BLaER1 treated with 17β-estradiol and CSF1 and Interleukin-3, amounts not matched to agents 10 nM and 100 nM (cell line): ENCODE data around the gene CSNK1E.

Experiments
- H3K27ac ChIP-seq, 11 experiments: shearing (Covaris generic); formaldehyde crosslinking; 2 replicates each; pipeline ENCODE4 v1.8.1; 2022
- H3K27me3 ChIP-seq, 11 experiments: shearing (Covaris generic); formaldehyde crosslinking; 2 replicates each; pipeline ENCODE4 v1.8.1; 2022
- H3K36me3 ChIP-seq, 11 experiments: shearing (Covaris generic); formaldehyde crosslinking; 2 replicates each; pipeline ENCODE4 v1.8.1; 2022
- H3K4me1 ChIP-seq, 10 experiments: shearing (Covaris generic); formaldehyde crosslinking; 2 replicates each; pipeline ENCODE4 v1.8.1; 2022
- H3K4me2 ChIP-seq, 11 experiments: shearing (Covaris generic); formaldehyde crosslinking; 2 replicates each; pipeline ENCODE4 v1.8.1; 2022
- H3K4me3 ChIP-seq, 10 experiments: shearing (Covaris generic); formaldehyde crosslinking; 2 replicates each; pipeline ENCODE4 v1.8.1; 2022
- H3K9ac ChIP-seq, 11 experiments: shearing (Covaris generic); formaldehyde crosslinking; 2 replicates each; pipeline ENCODE4 v1.8.1; 2022
- H3K9me3 ChIP-seq, 11 experiments: shearing (Covaris generic); formaldehyde crosslinking; replicated peaks in 1 of 11; 2 replicates each; pipeline ENCODE4 v1.8.1; 2022
- H4K20me1 ChIP-seq, 11 experiments: shearing (Covaris generic); formaldehyde crosslinking; 2 replicates each; pipeline ENCODE4 v1.8.1; 2022
- Cebpa-rat ChIP-seq, 11 experiments: shearing (Covaris generic); IDR thresholded peaks; 2 replicates each; pipeline ENCODE4 v1.8.1; 2022

The CSNK1E gene

GRCh38 chr22:38305471-38306448 is 11.5 kb downstream of the CSNK1E start:
- Histone ChIP-seq H3K36me3 (peaks cover 75 to 92% (median 79%) of the 10 kb centered on the region in 11 experiments), H3K4me2 (peak overlapping the region; percentile 69 to 100 (median 98)), H3K4me3 (peak overlapping the region in 2 of 10 experiments; percentile 16 to 26; a peak in 2 of 20 replicates), H3K4me1 (peaks cover 70 to 85% (median 73%) of the 10 kb centered on the region in 10 experiments), H3K9me3 (no peaks in the 10 kb centered on the region), H3K27ac (peak overlapping the region in 9 of 11 experiments; percentile 50 to 93 (median 63); a peak in 18 of 22 replicates), H3K27me3 (no peaks in the 10 kb centered on the region), H3K9ac (peak overlapping the region in 9 of 11 experiments; percentile 16 to 62 (median 48); a peak in 16 of 22 replicates), H4K20me1 (peaks cover 100% of the 10 kb centered on the region in 11 experiments)
- TF ChIP-seq Cebpa-rat (IDR thresholded peaks at IDR 0.05) = no peak

GRCh38 chr22:38304526-38304925 is 12.7 kb downstream of the CSNK1E start:
- Histone ChIP-seq H3K4me2 (peak overlapping the region; percentile 69 to 100 (median 98); a peak in 21 of 22 replicates), H3K4me3 (no peak overlapping the region), H3K4me1 (peaks cover 58 to 73% (median 61%) of the 10 kb centered on the region in 10 experiments), H3K27me3 (no peaks in the 10 kb centered on the region), H3K9ac (peak overlapping the region in 6 of 11 experiments; percentile 2 to 58 (median 30); a peak in 9 of 22 replicates), H3K9me3 (no peaks in the 10 kb centered on the region), H3K36me3 (peaks cover 75 to 92% (median 79%) of the 10 kb centered on the region in 11 experiments), H3K27ac (peak overlapping the region in 7 of 11 experiments; percentile 26 to 93 (median 51); a peak in 9 of 22 replicates), H4K20me1 (peaks cover 100% of the 10 kb centered on the region in 11 experiments)
- no peak for TF ChIP-seq Cebpa-rat (IDR thresholded peaks at IDR 0.05)

DNA sequence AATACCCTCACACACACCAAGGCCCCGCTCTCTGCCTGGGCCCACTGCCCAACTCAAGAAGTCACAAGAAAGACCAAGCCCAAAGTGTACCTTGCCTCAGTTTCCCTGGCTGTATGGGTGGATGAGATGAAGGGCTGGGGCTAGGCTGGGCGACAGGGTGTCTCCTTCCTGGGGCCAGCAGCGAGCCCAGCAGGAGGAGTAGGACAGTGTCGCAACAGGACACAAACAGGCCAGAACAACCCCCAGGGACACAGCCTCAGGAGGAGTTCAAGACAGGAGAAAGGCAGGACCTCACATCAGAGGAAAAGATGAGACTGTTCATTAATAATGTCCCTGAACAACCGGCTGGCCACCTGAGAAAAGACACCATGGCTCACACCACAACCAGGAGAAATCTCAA is 13.3 kb downstream of the CSNK1E start:
- H3K9me3 ChIP-seq = no peaks in the 10 kb centered on the region
- H3K36me3 ChIP-seq = peaks cover 75 to 92% (median 79%) of the 10 kb centered on the region in 11 experiments
- peak overlapping the region; percentile 69 to 100 (median 98); a peak in 20 of 22 replicates for H3K4me2 ChIP-seq
- H3K4me3 ChIP-seq = no peak overlapping the region
- TF ChIP-seq Cebpa-rat (IDR thresholded peaks at IDR 0.05) = no peak
- H3K4me1 ChIP-seq = peaks cover 52 to 67% (median 55%) of the 10 kb centered on the region in 10 experiments
- peak overlapping the region in 9 of 11 experiments; percentile 0 to 93 (median 26); a peak in 13 of 22 replicates for H3K27ac ChIP-seq
- H4K20me1 ChIP-seq = peaks cover 100% of the 10 kb centered on the region in 11 experiments
- H3K9ac ChIP-seq = peak overlapping the region in 7 of 11 experiments; percentile 2 to 39 (median 22); a peak in 11 of 22 replicates
- H3K27me3 ChIP-seq = no peaks in the 10 kb centered on the region

- Histone ChIP-seq H3K4me3 (no peak overlapping the region), H3K9ac (0 out of 22 replicates have a peak overlapping the region, but pooled peaks of 1 of the 11 experiments have one; percentile 13), H3K9me3 (no peaks in the 10 kb centered on the region), H3K27ac (peak overlapping the region in 1 of 11 experiments; percentile 31; a peak in 2 of 22 replicates), H3K4me1 (peaks cover 42 to 57% (median 45%) of the 10 kb centered on the region in 10 experiments), H3K36me3 (peaks cover 74 to 92% (median 79%) of the 10 kb centered on the region in 11 experiments), H3K4me2 (no peak overlapping the region), H4K20me1 (peaks cover 98 to 100% (median 99%) of the 10 kb centered on the region in 11 experiments), H3K27me3 (no peaks in the 10 kb centered on the region)
- no peak for TF ChIP-seq Cebpa-rat (IDR thresholded peaks at IDR 0.05)
Observed at GRCh38 chr22:38302906-38303305, 14.3 kb downstream of the CSNK1E start.

DNA sequence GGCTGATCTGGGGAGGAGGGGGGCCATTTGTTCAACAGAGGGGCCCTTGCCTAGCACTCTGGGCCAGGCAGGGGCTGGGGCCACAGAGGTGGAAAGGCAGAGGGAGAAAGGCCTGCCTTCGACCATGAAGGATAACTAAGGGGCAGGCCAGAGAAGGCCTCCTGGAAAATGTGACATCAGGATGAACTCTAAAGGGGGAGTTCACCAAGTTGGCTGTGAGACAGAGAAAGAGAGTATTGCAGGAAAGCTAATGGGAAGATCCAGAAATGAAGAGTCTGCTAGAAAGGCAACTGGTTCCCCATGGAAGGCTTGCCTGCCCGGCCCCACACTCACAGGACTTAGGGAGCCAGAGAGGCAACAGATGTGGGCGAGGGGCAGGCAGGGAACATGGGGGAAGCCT is 16.3 kb downstream of the CSNK1E start:
- H3K36me3 ChIP-seq = peaks cover 84 to 99% (median 90%) of the 10 kb centered on the region in 11 experiments
- no peaks in the 10 kb centered on the region for H3K9me3 ChIP-seq
- peaks cover 22 to 37% (median 25%) of the 10 kb centered on the region in 10 experiments for H3K4me1 ChIP-seq
- H4K20me1 ChIP-seq = peaks cover 98 to 100% (median 99%) of the 10 kb centered on the region in 11 experiments
- peak overlapping the region in 1 of 11 experiments; percentile 14; a peak in 1 of 22 replicates for H3K9ac ChIP-seq
- H3K4me2 ChIP-seq = no peak overlapping the region
- no peaks in the 10 kb centered on the region for H3K27me3 ChIP-seq
- no peak for TF ChIP-seq Cebpa-rat (IDR thresholded peaks at IDR 0.05)
- H3K27ac ChIP-seq = peak overlapping the region in 2 of 11 experiments; percentile 4 to 13; a peak in 2 of 22 replicates
- no peak overlapping the region for H3K4me3 ChIP-seq

- Histone ChIP-seq H3K4me1 (peaks cover 16 to 31% (median 19%) of the 10 kb centered on the region in 10 experiments), H3K27me3 (no peaks in the 10 kb centered on the region), H3K27ac (0 out of 22 replicates have a peak overlapping the region, but pooled peaks of 1 of the 11 experiments have one; percentile 4), H3K9ac (no peak overlapping the region), H3K4me3 (no peak overlapping the region), H4K20me1 (peaks cover 98 to 100% (median 99%) of the 10 kb centered on the region in 11 experiments), H3K36me3 (peaks cover 90 to 100% (median 95%) of the 10 kb centered on the region in 11 experiments), H3K4me2 (no peak overlapping the region), H3K9me3 (no peaks in the 10 kb centered on the region)
- TF ChIP-seq Cebpa-rat (IDR thresholded peaks at IDR 0.05) = no peak
Observed at GRCh38 chr22:38300197-38300945, 16.9 kb downstream of the CSNK1E start.

- no peak overlapping the region for H3K4me2 ChIP-seq
- H3K27ac ChIP-seq = no peak overlapping the region
- H3K9ac ChIP-seq = no peak overlapping the region
- H3K4me1 ChIP-seq = peaks cover 10 to 25% (median 13%) of the 10 kb centered on the region in 10 experiments
- peaks cover 98 to 100% (median 99%) of the 10 kb centered on the region in 11 experiments for H4K20me1 ChIP-seq
- peaks cover 96 to 100% (median 99%) of the 10 kb centered on the region in 11 experiments for H3K36me3 ChIP-seq
- no peak for TF ChIP-seq Cebpa-rat (IDR thresholded peaks at IDR 0.05)
- no peak overlapping the region for H3K4me3 ChIP-seq
- no peaks in the 10 kb centered on the region for H3K27me3 ChIP-seq
- no peaks in the 10 kb centered on the region for H3K9me3 ChIP-seq
Observed at GRCh38 chr22:38299770-38300102, 17.5 kb downstream of the CSNK1E start.

DNA sequence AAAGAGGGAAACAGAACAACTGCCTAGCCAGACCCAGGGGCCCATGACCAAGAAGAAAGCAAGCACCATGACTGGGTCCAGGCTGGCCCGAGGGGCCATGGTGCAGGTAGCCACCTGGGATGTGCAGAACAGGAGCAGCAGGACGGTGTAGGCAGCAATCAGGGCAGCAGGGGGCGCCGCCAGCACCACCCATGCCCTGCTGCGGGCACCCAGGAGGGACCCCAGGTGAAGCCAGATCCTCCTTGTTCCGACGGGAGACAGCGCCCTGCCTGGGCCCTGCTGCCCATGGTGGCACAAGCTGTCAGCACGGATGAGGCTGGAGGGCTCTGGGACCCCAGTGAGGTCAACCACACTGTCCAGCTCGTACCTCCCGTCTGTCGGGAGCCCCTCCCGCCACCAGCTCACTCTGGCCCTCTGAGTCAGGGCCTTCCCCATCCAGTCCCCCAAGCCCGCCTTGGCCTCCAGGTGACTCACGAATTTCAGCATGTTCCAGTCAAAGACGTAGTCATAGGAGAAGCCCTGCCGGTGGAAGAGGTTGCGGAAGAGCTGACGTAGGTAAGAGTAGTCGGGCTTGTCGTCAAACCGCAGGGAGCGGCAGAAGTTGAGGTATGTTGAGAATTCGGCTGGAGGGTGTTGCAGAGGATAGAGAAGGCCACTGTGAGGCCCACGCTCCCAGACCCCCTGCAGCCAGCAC is 18.8 kb downstream of the CSNK1E start:
- Histone ChIP-seq H3K9me3 (no peaks in the 10 kb centered on the region), H3K36me3 (peaks cover 98 to 100% (median 100%) of the 10 kb centered on the region in 11 experiments), H3K4me1 (peaks cover 0 to 12% (median under 1%) of the 10 kb centered on the region in 10 experiments; a peak in 8 of 20 replicates), H3K4me2 (no peak overlapping the region), H4K20me1 (peaks cover 85 to 100% (median 98%) of the 10 kb centered on the region in 11 experiments), H3K9ac (no peak overlapping the region), H3K4me3 (no peak overlapping the region), H3K27me3 (no peaks in the 10 kb centered on the region), H3K27ac (no peak overlapping the region)
- no peak for TF ChIP-seq Cebpa-rat (IDR thresholded peaks at IDR 0.05)
